Stomach (tissue), 4 donors: ENCODE results near the gene DNAAF9.

Experiments used
- POLR2A ChIP-seq, 4 donors: fragments of 450-650 bp; IDR thresholded peaks; one replicate each; pipeline ENCODE4 v1.6.1; 2016; ENCODE audit warnings: antibody characterized with exemption in 4 of 4, control low read depth in 2 of 4, mild to moderate bottlenecking in 1 of 4, moderate library complexity in 1 of 4
- POLR2AphosphoS5 ChIP-seq, 3 donors: sonication (generic); formaldehyde crosslinking; IDR thresholded peaks; one replicate each; pipeline ENCODE4 v1.6.1; 2016; ENCODE audit warnings: antibody characterized with exemption in 3 of 3
- TF ChIP-seq, protein P1 (sequence below), 7 experiments: fragments of 450-650 bp in 4 of 7; fragments of 200-600 bp in 3 of 7; sonication (generic) in 3 of 7; IDR thresholded peaks; one replicate each; pipeline ENCODE4 v1.5.1; 2016 to 2019; ENCODE audit warnings: antibody characterized with exemption in 7 of 7, control low read depth in 2 of 7, mild to moderate bottlenecking in 1 of 7

DNA sequence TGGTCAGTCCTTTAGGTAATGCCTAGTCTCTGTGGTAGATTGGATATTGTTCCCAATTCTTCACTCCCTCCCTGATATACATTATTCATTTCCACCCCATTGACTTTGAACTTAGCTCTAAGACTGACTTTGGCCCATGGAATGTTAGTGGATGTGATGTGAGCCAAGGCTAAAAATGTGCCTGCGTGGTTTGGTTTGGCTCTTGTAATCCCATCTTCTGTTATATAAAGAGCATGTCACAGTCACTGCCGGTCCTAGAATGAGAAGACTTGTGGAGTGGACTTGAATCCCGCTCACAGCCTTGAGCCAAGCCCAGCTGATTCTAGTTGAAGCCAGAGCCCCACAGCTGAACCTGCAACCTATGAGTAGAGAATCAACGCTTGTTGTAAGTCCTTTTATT is 23.6 kb upstream of the DNAAF9 start:
- TF ChIP-seq, protein P1, sequence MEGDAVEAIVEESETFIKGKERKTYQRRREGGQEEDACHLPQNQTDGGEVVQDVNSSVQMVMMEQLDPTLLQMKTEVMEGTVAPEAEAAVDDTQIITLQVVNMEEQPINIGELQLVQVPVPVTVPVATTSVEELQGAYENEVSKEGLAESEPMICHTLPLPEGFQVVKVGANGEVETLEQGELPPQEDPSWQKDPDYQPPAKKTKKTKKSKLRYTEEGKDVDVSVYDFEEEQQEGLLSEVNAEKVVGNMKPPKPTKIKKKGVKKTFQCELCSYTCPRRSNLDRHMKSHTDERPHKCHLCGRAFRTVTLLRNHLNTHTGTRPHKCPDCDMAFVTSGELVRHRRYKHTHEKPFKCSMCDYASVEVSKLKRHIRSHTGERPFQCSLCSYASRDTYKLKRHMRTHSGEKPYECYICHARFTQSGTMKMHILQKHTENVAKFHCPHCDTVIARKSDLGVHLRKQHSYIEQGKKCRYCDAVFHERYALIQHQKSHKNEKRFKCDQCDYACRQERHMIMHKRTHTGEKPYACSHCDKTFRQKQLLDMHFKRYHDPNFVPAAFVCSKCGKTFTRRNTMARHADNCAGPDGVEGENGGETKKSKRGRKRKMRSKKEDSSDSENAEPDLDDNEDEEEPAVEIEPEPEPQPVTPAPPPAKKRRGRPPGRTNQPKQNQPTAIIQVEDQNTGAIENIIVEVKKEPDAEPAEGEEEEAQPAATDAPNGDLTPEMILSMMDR (IDR thresholded peaks at IDR 0.05) = no peak
- no peak for TF ChIP-seq POLR2AphosphoS5 (IDR thresholded peaks at IDR 0.05)
- no peak for TF ChIP-seq POLR2A (IDR thresholded peaks at IDR 0.05)
